HG03060 (cell line): ENCODE measurements around the gene ZNF525.
A peak's percentile ranks its signal among the peaks of the same experiment; 100 is the strongest.
"Not testable (repeated sequence)": the region's sequence is repeated elsewhere in the genome, so short reads cannot be mapped to it uniquely, and the experiment has no call there.

ENCODE experiments used
- ATAC-seq: cut with Tn5 transposase; IDR thresholded peaks from one replicate; pipeline ENCODE4 v1.9.1; 2021; ENCODE audit warnings: low read depth, moderate number of reproducible peaks; ENCODE audit not compliant: unreplicated experiment

ZNF525 gene

DNA sequence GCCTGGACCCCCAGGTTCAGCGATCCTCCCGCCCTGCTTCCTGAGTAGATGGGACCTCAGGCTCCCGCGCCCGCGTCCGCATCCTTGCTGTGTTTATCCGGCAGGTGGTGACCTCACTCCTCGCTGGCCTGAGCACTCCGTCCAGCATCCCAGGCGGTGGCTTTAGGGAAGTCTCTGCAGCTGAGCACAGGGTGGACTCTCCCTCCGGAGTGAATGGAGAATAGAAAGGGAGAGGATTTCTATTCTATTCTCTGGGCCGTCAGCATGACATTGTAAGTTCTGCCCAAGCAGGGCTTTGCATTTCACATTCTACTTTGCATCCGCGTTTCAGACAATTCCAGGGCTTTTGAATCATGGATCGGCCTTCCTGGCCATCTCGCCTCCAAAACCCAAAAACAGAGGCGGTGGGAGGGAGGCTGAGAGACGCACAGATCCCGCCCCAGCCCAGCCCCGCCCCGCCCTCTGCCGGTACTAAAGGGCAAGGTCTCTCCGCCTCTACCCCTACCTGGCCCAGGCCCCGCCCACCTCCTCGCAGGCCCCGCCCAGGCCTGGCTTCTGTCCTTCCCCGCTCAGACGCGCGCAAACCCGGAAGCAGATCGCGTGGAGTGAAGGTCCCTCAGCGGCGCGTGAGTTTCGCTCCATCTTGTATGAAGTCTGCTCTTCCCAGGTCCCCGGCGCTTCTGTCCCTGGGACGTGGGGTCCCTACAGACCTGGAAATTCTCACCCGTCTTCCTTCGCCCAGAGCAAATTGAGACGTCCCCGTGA lies at the start of gene ZNF525:
ZNF525 (plus strand) TSS at position 572 of the 765 bp plus-strand sequence. CDS start 6,577 bp downstream, outside the sequence.
- peak; percentile 72 for ATAC-seq

DNA sequence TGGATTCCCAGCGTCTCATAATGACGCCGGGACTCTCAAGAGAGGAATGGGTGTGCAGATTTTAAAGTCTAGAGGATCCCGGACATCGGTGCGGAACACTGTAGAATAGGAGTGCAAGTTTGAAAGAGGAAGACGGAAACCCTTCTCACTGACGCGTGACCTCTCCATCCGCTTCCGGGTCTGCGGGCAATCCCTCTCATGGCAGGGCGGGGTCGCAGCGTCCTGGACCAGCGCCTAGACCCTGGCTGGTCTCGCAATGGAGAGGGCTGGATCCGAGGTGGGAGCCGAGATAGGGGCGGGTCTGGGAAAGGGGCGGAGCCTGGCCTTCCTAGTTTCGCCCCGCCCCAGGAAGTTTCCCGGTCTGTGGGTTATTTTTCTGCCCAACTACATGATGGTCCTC lies 36.5 kb upstream of the ZNF525 start:
- ATAC-seq, result no peak

DNA sequence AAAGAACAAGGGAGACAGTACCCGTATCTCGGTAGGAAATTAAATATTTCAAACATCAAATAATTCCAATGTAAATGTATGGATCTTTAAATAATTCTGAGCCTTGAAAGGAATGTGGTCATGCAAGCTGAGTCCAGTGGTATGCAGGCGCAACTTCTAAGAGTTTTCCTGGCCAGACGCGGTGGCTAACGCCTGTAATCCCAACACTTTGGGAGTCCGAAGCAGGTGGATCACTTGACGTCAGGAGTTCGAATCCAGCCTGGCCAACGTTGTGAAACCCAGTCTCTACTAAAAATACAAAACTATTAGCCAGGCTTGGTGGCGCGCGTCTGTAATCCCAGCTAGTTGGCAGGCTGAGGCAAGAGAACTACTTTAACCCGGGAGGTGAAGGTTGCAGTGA lies 33.0 kb upstream of the ZNF525 start:
- ATAC-seq, result no peak

DNA sequence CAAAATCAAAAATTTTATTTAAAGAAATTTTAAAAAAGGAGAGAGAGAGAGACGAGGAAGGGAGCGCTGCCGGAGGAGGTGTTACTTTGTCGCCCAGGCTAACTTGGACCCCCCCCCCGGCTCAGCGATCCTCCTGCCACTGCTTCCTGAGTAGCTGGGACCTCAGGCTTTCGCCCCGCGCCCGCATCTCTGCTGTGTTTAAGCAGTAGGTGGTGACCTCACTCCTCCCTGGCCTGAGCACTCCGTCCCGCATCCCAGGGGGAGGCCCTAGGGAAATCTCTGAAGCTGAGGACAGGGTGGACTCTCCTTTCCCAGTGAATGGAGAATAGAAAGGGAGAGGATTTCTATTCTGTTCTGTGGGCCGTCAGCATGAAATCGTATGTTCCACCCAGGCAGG lies 32.4 kb upstream of the ZNF525 start:
- no peak for ATAC-seq

DNA sequence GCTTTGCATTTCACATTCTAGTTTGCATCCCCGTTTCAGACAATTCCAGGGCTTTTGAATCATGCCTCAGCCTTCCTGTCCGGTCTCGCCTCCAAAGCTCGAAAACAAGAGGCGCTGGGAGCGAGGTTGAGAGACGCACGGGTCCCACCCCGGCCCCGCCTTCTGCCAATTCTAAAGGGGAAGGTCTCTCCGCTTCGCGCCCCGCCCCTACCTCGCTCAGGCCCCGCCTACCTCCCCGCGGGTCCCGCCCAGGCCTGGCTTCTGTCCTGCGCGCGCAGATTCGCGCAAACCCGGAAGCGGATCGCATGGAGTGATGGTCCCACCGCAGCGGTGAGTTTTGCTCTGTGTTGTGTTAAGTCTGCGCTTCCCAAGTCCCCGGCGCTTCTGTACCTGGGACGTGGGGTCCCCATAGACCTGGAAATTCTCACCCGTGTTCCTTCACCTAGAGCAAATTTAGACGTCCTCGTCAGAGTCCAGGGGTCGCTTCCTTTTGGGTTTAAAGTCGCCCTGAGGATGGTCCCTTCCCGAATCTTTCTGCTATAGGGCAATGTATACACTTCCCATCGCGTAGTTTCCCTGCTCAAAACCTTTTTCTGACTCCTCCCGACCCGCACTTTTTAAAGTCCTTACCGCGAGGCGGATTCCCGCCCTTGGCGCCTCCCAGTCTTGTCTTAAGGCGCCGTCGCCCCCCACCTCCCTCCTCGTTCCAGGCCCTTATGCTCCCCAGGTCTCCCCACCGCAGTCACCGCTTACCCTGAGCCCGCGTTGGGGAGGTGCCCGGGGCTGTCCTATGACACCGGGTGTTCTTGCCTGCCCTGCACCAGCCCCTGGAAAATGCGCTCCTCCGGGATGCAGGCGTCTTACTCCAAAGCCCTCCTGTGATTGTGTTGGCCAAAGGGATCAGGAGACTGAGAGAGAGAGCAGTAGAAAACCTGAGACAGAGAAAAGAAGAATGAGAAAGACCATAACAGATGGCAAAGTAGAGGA lies 31.7 kb upstream of the ZNF525 start, which contains the start of gene ZNF845:
ZNF845 (plus strand) TSS at position 287 of the 987 bp plus-strand sequence. CDS start 7,559 bp downstream, outside the sequence.
- no peak for ATAC-seq

DNA sequence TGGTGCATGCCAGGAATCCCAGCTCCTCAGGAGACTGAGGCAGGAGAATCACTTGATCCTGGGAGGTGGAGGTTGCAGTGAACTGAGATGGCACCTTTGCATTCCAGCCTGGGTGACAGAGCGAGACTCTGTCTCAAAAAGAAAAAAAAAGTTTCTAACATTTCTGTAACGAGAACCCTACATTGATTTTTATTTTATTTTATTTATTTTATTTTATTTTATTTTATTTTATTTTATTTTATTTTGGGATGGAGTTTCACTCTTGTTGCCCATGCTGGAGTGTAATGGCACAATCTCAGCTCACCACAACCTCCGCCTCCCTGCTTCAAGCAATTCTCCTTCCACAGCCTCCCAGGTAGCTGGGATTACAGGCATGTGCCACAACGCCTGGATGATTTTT lies 21.1 kb upstream of the ZNF525 start:
- ATAC-seq, result not testable (repeated sequence)

DNA sequence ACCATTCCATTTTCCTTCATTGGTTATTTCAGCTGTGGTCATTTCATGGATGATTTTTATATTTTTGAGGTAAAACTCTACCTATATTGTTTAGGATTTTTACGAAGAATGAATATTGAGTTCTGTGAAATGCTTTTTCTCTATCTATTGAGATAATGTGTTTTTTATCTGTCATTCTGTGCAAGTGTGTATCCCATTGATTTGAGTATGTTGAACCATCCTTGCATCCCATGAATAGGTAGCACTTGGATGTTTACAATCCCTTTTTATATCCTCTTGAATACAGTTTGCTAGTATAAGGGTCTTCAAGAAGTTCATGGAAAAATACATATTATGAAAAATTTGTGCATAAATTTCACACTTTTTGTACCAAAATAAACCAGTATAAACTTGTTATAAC lies 9.8 kb upstream of the ZNF525 start:
- no peak for ATAC-seq

DNA sequence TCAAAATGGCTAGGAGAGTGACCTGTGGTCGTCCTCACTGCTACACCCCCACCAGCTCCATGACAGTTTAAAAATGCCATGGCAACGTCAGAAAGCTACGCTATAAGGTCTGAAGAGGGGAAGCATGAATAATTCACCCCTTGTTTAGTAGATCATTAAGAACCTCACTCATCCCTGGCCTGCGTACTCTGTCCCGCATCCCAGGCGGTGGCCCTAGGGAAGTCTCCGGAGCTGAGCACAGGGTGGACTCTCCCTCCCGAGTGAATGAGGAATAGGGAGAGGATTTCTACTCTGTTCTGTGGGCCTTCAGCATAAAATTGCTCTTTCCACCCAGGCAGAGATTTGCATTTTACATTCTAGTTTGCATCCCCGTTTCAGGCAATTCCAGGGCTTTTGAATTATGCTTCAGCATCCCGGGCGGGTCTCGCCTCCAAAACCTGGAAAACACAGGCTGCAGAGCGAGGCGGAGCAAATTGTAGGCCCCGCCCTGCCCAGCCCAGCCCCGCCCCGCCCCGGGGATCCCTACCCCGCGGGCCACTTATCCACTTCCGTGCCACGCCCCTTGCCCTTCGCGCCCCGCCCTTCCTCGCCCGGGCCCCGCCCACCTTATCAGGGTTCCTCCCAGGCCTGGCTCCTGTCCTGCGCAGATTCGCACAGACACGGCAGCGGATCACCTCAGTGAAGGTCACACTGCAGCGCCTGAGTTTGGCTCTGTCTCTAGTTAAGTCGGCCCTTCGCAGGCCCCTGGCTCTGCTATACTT lies 7.5 kb upstream of the ZNF525 start:
- no peak for ATAC-seq

DNA sequence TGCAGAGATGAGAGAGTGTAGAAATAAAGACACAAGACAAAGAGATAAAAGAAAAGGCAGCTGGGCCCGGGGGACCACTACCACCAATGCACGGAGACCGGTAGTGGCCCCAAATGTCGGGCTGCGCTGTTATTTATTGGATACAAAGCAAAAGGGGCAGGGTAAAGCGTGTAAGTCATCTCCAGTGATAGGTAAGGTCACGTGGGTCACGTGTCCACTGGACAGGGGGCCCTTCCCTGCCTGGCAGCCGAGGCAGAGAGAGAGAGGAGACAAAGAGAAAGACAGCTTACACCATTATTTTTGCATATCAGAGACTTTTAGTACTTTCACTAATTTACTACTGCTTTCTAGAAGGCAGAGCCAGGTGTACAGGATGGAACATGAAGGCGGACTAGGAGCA lies 5.4 kb upstream of the ZNF525 start:
- ATAC-seq, result not testable (repeated sequence)

DNA sequence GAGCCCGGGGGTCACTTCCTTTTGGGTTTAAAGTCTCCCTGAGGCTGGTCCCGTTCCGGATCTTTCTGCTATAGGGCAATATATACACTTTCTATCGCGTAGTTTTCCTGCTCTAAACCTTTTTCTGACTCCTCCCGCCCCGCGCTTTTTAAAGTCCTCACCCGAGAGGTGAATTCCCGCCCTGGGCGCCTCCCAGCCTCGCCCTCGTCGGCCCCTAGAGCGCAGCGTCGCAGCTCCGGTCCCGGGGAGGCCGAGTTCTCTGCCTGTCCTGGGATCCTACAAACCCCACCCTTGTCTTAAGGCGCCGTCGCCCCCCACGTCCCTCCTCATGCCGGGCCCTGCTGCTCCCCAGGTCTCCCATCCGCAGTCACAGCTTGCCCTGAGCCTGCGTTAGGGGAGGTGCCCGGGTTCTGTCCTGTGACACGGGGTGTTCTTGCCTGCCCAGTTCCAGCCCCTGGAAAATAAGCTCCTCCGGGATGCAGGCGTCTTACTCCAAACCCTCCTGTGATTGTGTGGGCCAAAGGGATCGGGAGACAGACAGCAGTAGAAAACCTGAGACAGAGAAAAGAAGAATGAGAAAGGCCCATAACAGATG lies 491 bp downstream of the ZNF525 start:
- peak; percentile 18 for ATAC-seq

DNA sequence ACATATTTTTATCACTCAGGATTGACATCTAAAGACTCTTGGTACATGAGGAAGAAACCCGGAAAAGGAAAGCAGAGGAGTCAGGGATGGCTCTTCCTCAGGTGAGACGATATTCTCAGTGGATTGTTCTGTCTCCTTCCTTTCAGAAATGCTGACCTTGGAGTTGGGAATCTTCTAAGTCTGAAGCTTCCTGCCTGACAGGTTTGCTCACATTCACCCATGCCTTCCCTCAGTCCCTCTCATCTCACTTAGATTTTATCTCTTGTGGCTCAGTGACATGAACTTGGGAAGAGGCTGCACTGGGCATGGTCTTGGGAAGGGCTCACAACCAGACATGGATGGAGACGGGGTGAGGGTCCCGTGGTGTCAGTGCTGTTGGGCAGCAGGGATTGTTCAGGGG lies 6.7 kb downstream of the ZNF525 start:
- ATAC-seq, result no peak

DNA sequence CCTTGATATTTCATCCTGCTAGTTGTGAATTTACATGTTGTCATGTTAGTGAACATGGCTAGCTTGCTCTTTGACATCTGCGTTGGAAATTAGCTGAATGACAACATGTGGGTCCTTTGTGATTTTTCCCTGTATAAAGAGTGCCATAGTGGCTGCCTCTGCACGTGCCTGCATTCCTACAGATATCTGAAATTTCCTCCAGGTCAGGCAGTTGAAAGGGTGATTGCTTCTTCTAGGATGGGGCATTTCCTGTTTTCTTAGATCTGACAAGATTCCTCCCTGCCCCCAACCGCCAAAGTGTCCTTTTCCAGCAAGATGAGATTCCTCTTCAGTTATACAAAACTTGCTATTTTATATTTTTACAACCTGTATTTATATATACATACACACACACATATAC lies 8.8 kb downstream of the ZNF525 start:
- no peak for ATAC-seq

DNA sequence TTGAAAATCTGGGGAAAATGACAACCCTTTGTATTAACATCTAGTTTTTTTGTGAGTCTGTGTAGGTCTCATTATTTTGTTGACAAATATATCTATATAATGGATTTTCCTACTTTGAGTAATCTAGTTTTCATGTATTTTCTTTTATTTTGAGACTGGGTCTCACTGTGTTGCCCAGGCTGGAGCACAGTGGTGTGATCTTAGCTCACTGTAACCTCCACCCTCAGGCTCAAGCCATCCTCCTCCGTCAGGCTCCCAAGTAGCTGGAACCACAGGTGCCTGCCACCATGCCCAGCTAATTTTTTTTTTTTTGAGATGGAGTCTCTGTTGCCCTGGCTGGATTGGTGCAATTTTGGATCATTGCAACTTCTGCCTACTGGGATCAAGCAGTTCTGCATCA lies 9.2 kb downstream of the ZNF525 start:
- no peak for ATAC-seq

DNA sequence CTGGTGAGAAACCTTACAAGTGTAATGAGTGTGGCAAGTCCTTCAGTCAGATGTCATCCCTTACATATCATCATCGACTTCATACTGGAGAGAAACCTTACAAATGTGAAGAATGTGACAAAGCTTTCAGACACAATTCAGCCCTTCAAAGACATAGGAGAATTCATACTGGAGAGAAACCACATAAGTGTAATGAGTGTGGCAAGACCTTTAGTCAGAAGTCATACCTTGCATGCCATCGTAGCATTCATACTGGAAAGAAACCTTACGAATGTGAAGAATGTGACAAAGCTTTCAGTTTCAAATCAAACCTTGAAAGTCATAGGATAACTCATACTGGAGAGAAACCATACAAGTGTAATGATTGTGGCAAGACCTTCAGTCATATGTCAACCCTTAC lies 15.9 kb downstream of the ZNF525 start:
- ATAC-seq, result no peak

DNA sequence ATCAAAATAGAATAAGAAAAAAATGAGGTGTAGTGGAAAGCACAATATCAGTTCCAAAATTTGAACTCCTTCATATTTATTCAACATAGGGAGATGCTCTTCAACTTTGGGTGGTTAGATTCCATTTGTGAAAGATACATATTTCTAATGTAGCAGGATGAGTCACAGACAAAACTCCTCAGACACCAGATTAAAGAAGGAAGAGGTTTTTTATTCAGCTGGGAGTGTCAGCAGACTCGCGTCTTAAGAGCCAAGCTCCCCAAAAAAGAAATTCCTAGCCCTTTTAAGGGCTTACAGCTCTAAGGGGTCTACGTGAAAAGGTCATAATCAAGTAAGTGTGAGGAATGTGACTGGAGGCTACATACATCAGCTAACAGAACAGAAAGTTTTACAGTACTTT lies 22.7 kb downstream of the ZNF525 start:
- ATAC-seq, result no peak

DNA sequence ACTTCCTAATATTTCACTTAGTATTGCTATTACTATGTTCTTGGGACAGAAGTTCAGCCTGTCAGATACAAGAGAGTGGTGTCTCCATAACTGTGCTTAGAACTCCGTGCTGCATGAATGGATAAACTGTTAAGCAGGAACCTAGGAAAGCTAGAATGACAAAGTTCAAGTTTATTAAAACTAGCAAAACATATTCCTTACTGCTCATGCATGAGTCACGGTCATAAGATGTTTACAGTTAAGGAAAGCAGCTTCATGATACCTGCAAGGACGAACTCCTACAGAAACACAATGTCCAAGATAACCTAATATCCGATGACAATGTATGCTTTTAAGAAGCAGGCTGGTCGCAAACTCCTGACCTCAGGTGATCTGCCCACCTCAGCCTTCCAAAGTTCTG lies 23.4 kb downstream of the ZNF525 start:
- no peak for ATAC-seq

DNA sequence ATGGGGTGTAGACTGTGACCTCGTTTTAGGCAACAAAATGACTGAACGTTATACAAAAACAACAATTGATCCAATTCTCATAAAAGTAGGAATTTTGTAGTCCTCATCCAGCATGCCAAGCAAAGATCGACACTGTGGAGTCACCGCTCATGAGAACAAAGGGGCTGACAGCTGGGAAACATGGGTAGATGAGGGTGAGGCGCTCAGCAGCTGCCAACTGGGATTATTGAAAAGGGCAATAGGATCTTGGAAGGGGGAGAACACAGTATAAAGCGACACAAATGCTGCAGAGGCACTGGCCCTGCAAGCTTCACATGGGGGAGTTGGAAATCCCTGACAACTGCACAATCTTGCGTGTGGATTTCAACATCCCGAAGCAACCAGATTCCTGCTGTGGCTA lies 24.1 kb downstream of the ZNF525 start:
- ATAC-seq, result no peak

DNA sequence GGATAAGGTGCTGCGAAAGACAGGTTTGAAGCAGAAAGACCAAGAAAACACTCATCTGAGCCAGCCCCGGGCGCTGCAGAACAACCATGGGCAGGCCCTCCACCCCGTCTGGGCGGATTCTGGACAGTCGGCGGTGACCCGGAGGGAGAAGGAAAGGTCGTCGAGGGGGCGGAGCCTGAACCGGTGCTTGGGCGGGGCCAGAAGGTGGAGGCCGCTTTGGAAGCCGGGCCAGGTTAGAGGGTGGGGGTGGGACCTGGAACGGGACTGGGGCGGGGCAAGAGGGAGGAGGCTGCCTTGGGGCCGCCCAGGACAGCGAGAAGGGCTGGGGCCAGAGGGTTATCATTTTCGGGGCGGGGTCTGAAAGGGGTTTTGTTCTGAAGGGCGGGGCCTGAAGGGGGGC lies 24.5 kb downstream of the ZNF525 start:
- no peak for ATAC-seq

DNA sequence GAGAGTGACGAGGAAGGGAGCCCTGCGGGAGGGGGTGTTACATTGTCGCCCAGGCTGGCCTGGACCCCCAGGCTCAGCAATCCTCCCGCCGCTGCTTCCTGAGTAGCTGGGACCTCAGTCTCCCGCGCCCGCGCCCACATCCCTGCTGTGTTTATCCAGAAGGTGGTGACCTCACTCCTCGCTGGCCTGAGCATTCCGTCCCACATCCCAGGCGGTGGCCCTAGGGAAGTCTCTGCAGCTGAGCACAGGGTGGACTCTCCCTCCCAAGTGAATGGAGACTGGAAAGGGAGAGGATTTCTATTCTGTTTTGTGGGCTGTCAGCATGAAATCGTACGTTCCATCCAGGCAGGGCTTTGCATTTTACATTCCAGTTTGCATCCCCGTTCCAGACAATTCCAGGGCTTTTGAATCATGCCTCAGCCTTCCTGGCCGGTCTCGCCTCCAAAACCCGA lies 29.0 kb downstream of the ZNF525 start:
- ATAC-seq, result no peak
